Glomerular endothelial cell (primary cell): ENCODE results near the gene EID1. TPM values are rescaled to one million over a fixed set of nuclear protein-coding genes. Genes with fewer than 3 reads are reported as not detected.
"Not testable (repeated sequence)": the region's sequence is repeated elsewhere in the genome, so short reads cannot be mapped to it uniquely, and the experiment has no call there.

Experiments
- DNase-seq: peaks from one replicate; pipeline ENCODE4 v3.0.0-alpha.2; 2011; ENCODE audit warnings: low read depth, low spot score; ENCODE audit errors: extremely low read depth
- total RNA-seq: library from RNA; depleted of rRNA; stranded (reverse); fragments of >200 nt; gene quantifications from 2 replicates; pipeline ENCODE4 v1.2.3, GENCODE V29; 2015

EID1 gene
- total RNA-seq, result 272 and 293 TPM in 2 replicates

DNA sequence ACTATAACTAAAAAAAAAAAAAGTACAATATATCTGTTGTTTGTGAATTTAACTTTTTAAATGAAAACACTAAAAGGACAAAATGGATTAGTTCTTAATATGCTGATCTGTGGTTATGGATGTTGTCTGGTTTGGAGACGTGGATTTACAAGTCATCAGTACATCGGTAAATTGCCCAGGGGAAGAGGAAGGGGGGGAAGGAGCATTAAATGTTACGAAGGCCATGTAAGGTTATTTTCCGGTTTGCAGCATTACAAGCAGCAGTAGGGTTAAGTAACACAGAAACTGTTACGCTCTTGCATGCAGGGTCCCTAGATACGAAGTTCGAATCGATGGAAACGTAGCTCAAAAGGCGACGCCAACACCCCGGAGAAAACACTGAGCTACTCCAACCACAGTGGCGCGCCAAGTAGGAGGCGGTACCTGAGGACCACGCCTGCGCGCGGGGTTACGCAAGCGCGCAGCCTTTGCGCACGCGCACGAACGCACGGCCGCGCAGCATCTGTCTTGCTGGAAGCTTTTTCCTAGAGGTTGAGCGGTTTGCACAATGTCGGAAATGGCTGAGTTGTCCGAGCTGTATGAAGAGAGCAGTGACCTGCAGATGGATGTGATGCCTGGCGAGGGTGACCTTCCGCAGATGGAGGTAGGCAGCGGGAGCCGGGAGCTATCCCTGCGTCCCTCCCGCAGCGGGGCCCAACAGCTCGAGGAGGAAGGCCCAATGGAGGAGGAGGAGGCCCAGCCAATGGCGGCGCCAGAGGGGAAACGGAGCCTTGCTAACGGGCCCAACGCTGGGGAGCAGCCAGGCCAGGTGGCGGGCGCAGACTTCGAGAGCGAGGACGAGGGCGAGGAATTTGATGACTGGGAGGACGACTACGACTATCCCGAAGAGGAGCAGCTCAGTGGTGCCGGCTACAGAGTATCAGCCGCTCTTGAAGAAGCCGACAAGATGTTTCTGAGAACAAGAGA lies at the start of gene EID1:
Gene EID1 (plus strand): TSS at position 505 of the 966 bp plus-strand sequence. CDS start 43 bp downstream, at position 548.
- DNase-seq, result peak; percentile 72

GRCh38 chr15:48828471-48828870 lies 49.5 kb upstream of the EID1 start:
- no peak for DNase-seq

DNA sequence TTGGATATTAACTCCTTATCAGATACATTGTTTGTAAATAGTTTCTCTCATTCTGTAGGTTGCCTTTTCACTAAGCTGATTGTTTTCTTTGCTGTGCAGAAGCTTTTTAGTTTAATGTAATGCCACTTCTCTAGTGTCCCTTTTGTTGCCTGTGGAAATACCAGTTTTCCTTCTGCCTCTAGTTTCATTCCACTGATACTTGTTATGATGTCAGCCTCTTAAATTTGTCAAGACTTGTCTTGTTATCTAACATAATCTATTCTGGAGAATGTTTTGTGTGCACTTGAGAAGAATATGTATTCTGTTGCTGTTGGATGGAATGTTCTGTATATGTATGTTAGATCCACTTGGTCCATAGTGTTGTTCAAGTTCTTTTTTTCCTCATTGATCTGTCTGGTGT lies 49.0 kb upstream of the EID1 start:
- DNase-seq, result no peak

DNA sequence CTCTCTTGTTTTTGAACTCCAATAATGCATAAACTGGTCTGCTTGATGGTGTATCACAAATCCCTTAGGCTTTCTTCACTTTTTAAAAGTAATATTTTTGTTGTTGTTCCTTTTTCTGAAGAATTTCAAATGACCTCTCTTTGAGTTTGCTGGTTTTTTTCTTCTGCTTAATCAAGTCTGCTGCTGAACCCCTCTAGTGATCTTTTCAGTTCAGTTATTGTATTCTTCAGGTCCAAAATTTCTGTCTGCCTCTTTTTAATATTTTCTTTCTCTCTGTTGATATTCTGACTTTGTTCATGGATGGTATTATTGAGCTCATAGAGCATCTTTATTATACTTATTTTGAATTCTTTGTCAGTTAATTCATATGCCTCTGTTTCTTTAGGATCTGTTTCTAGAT lies 45.3 kb upstream of the EID1 start:
- no peak for DNase-seq

GRCh38 chr15:48833526-48834239 lies 44.3 kb upstream of the EID1 start:
- DNase-seq, result no peak

DNA sequence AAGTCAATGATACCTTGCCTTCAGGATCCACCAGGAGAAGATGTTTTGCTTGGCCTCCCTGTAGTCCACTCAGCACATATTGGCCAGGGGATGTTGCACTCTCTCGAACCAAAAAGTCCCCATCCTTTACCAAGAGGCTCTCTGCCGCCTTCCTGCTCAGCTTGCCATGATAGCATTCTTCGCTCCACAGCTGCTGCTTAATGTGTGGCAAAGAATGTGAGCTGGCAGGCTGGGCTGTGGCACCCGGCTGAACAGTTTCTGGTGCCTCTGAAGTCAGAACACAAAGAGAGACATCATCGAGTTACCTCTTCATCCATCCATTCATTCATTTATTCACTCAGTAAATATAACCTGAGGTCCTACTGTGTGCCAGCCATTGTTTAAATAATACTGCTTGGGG lies 43.2 kb upstream of the EID1 start:
- DNase-seq, result no peak

DNA sequence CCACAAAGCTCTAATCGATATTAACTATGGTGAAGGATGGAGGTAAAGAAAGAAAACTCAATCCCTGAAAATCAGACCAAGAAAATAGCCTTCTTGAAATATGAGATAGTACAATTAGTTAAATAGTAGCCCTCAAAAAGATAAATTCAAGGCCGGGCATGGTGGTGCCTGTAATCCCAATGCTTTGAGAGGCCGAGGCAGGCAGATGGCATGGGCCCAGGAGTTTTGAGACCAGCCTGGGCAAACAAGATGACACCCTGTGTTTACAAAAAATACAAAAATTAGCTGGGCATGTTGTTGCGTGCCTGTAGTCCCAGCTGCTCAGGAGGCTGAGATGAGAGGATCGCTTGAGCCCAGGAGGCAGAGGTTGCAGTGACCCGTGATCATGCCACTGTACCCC lies 35.4 kb upstream of the EID1 start:
- no peak for DNase-seq

GRCh38 chr15:48845123-48845522 lies 32.8 kb upstream of the EID1 start:
- no peak for DNase-seq

- no peak for DNase-seq
Observed at GRCh38 chr15:48850648-48851047, 27.3 kb upstream of the EID1 start.

GRCh38 chr15:48851956-48852355 lies 26.0 kb upstream of the EID1 start:
- no peak for DNase-seq

GRCh38 chr15:48854434-48854833 lies 23.5 kb upstream of the EID1 start:
- not testable (repeated sequence) for DNase-seq

- no peak for DNase-seq
Observed at GRCh38 chr15:48855501-48856440, 22.2 kb upstream of the EID1 start.

DNA sequence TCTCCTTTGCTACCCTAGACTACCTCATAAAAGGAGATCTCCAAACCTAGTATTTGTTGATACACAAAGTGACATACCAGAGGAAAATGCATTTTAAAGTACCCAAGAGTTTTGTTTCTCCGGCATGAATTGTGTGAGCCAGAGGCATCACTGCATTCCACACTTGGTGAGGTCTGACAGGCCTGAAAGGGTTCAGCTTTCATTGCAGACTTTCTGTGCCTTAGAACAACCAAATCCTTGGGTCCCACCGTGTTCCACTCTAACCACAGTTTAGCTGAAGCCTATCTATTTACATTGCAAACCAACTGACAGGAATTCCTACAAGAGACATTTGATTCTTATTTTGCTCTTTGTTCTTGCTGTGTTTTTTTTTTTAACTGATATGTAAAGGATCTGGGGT lies 21.0 kb upstream of the EID1 start:
- no peak for DNase-seq

DNA sequence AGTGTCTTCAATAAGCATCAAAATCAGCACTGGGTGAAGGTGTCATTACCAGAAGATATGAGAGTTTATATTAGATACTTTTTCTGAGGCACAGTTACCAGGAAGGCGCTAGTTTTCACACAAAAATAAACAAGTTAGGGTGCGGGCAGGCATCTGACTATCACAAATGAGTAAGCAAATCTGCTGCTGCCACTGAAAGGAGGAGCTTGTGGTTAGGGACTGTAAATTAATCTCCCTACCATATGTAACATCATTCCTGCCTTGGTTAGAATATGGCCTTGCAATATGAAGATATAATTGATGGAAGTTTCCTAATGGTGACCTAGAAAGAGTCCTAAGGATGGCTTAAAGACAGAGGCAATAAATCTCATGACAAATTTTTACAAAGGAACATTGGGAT lies 19.5 kb upstream of the EID1 start:
- no peak for DNase-seq

DNA sequence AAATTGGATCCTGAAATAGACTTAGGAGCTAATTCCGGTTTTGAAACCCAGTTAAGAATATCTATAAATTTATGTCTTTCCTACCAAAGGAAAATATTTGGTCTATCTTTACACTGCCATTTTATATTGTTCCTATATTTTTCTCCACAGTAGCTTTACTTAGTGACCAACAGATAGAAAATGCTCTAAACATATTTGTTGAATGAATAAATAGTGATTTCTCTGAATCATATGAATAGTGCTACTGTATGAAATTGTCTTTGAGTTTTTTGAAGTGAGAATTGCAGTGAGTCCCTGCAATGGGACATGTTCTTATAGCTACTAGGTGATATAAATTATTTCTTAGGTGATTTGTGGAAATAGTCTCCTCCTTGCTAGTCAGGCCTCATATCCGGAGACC lies 18.5 kb upstream of the EID1 start:
- no peak for DNase-seq

DNA sequence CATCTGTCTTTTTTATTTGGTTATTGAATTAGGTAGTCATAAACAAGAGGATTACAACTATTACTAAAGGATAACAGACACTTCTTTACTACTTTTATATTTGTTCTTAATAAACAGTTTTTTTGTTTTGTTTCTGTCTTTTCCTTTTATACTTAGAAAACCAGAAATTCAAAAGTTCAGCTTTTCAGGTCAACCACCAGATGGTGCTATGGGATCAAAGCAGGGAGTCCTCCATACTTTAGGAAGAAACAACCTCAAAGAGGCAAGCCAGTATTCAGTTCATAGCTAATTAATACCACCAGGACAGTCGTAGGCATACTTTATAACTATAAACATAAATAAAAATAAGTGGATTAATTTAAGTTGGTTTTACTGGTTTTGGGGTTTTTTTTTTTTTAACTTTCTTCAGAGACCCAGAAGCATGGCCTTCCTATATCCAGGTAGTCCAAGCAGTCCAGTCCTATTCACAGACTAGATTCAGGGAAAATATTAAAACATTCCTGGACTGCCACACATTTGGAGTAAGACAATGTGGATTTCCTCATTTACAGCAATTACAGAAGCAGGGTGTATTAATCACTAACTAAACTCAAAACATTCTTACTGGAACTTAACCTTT lies 16.0 kb upstream of the EID1 start:
- peak; percentile 51 for DNase-seq

DNA sequence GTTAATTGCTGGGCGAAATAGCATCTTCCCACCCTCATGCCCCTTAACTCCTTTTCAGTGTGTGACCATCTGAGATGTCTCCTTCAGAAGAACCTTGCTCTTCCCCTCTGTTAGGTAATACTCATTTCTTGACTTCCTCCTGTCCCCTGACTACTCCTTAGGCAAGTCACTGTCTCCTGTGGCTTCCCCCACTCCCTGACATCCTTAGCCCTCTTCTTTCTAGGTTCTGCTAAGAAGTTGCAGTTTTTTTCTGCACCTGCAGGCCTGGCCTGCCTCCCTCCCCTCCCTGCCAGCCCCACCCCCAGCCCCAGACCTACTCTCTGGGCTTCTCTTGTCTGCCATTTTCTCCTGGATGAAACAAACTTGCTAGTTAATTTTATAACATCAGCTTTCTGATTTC lies 15.2 kb upstream of the EID1 start:
- DNase-seq, result no peak

DNA sequence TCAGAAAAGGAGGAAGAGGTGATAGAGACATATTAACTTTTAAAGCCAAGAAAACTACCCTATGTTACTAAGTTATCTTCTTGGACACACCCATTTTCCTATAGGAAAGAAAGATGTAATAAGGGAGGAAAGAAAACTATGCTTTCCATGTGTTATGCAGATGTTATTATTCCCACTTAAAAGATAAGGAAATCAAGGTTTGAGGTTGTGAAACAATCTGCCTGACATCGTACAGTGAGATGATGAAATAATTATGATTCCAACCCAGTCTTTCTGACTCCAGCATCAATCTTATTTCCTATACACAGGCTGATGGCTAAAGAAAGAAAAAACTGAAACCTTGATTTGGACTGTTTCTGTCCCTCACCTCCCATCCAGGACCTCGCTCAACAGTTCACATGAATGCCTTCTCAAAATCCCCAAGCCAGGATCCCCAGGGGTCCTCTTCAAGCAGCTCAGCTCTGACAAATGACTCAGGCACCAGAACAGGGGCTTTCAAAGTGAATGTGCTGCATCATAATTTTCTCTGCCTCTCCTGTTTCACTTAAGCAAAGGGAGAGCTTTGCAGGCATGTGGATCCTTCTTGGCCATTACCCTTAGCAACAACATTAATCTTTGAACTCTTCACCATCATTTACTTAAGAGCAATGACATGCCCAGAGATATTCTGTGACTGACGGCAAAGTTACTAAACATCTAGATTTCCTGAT lies 12.4 kb upstream of the EID1 start:
- DNase-seq, result no peak

DNA sequence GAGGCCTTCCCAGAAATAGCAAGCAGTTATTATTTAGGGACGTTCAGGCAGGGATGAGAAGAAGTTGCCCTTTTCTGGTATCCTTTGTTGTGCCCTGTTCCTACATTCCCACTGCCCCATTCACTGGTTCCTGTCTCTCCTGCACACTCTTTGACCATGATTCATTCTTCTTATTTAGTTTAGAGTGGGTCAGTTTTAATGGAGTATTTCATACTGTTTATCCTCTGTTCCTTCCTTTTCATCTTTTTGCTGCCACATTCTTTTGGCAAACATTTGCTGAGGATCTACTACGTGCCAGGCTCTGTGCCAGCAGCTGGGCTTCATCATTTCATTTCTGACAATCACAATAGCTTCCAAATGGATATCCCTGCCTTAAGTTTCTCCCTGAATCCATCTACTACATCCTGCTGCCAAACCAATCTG lies 11.8 kb upstream of the EID1 start:
- no peak for DNase-seq

GRCh38 chr15:48868023-48868422 lies 9.9 kb upstream of the EID1 start:
- no peak for DNase-seq
